Activated CD8-positive, alpha-beta memory T cell treated with anti-CD3 and anti-CD28 coated beads, Interleukin-2, amount 50 U/mL, for 4 hours (primary cell): ENCODE results near the gene PITPNC1.
"Not testable (repeated sequence)": the region's sequence is repeated elsewhere in the genome, so short reads cannot be mapped to it uniquely, and the experiment has no call there.

Source experiments
- DNase-seq: peaks from one replicate; pipeline ENCODE4 v3.0.0-alpha.2; 2020

The PITPNC1 gene

GRCh38 chr17:67557921-67558320, 180.8 kb downstream of the PITPNC1 start:
- no peak for DNase-seq

- no peak for DNase-seq
Observed at GRCh38 chr17:67558740-67559380, 181.8 kb downstream of the PITPNC1 start.

GRCh38 chr17:67559381-67559966, 182.4 kb downstream of the PITPNC1 start:
- DNase-seq = no peak

- no peak for DNase-seq
Observed at GRCh38 chr17:67562005-67562404, 184.9 kb downstream of the PITPNC1 start.

- DNase-seq = no peak
Observed at GRCh38 chr17:67563692-67564228, 186.7 kb downstream of the PITPNC1 start.

GRCh38 chr17:67565068-67565467, 188.0 kb downstream of the PITPNC1 start:
- DNase-seq = no peak

- no peak for DNase-seq
Observed at GRCh38 chr17:67566656-67567055, 189.6 kb downstream of the PITPNC1 start.

- no peak for DNase-seq
Observed at GRCh38 chr17:67569015-67569451, 192.0 kb downstream of the PITPNC1 start.

GRCh38 chr17:67569873-67570272, 192.8 kb downstream of the PITPNC1 start:
- no peak for DNase-seq

- DNase-seq = no peak
Observed at GRCh38 chr17:67570797-67571196, 193.7 kb downstream of the PITPNC1 start.

- no peak for DNase-seq
Observed at GRCh38 chr17:67571478-67571877, 194.4 kb downstream of the PITPNC1 start.

- no peak for DNase-seq
Observed at GRCh38 chr17:67573987-67574657, 197.0 kb downstream of the PITPNC1 start.

GRCh38 chr17:67574658-67575293, 197.7 kb downstream of the PITPNC1 start:
- DNase-seq = no peak

- no peak for DNase-seq
Observed at GRCh38 chr17:67575325-67575724, 198.2 kb downstream of the PITPNC1 start.

GRCh38 chr17:67576471-67577115, 199.5 kb downstream of the PITPNC1 start:
- no peak for DNase-seq

- DNase-seq = no peak
Observed at GRCh38 chr17:67577429-67578141, 200.5 kb downstream of the PITPNC1 start.

- DNase-seq = no peak
Observed at GRCh38 chr17:67578142-67578457, 201.0 kb downstream of the PITPNC1 start.

GRCh38 chr17:67578679-67579405, 201.8 kb downstream of the PITPNC1 start:
- DNase-seq = not testable (repeated sequence)

GRCh38 chr17:67582673-67583081, 205.6 kb downstream of the PITPNC1 start:
- no peak for DNase-seq

GRCh38 chr17:67585077-67585602, 208.1 kb downstream of the PITPNC1 start:
- no peak for DNase-seq

- no peak for DNase-seq
Observed at GRCh38 chr17:67588326-67588725, 211.2 kb downstream of the PITPNC1 start.
